BLaER1 (cell line): ENCODE data around the gene TCP11.

Source experiments
- H3K27ac ChIP-seq: shearing (Covaris generic); formaldehyde crosslinking; 2 replicates; pipeline ENCODE4 v1.8.1; 2022
- H3K27me3 ChIP-seq: shearing (Covaris generic); formaldehyde crosslinking; 2 replicates; pipeline ENCODE4 v1.8.1; 2022
- H3K36me3 ChIP-seq: shearing (Covaris generic); formaldehyde crosslinking; 2 replicates; pipeline ENCODE4 v1.8.1; 2022
- H3K4me1 ChIP-seq: shearing (Covaris generic); formaldehyde crosslinking; 2 replicates; pipeline ENCODE4 v1.8.1; 2022
- H3K4me2 ChIP-seq: shearing (Covaris generic); formaldehyde crosslinking; 2 replicates; pipeline ENCODE4 v1.8.1; 2022
- H3K4me3 ChIP-seq: shearing (Covaris generic); formaldehyde crosslinking; 2 replicates; pipeline ENCODE4 v1.8.1; 2022
- H3K9ac ChIP-seq: shearing (Covaris generic); formaldehyde crosslinking; 2 replicates; pipeline ENCODE4 v1.8.1; 2022
- H3K9me3 ChIP-seq: shearing (Covaris generic); formaldehyde crosslinking; 2 replicates; pipeline ENCODE4 v1.8.1; 2022
- H4K20me1 ChIP-seq: shearing (Covaris generic); formaldehyde crosslinking; 2 replicates; pipeline ENCODE4 v1.8.1; 2022
- Cebpa-rat ChIP-seq: shearing (Covaris generic); IDR thresholded peaks from 2 replicates; pipeline ENCODE4 v1.8.1; 2022

TCP11 gene

GRCh38 chr6:35164277-35164676 is 23.1 kb upstream of the TCP11 start:
- no peak for TF ChIP-seq Cebpa-rat
- H3K27ac ChIP-seq = no peak overlapping the region

DNA sequence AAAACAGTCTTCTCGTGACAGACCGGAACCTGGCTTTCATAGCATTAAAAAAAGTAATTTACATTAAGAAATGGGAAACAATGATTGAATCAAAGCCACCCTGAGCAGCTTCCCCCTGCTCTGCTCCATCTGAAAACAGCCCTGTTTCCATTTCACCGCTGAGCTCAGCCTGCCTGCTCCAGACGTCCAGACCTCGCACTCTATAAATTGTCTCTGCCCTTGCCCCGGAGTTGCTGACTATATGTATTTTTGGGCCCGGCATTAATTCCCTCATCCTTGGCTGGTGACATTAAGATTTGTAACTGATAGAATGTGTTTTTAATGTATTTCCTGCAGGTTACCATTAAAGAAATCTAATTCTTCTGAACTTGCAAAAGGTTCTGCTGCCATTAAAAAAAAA is 22.7 kb upstream of the TCP11 start:
- no peaks in the 10 kb centered on the region for H4K20me1 ChIP-seq

More at GRCh38 chr6:35164277-35164676, 23.1 kb upstream of the TCP11 start:
- Histone ChIP-seq H3K9ac (no peak overlapping the region), H3K27me3 (no peaks in the 10 kb centered on the region), H3K4me1 (peaks cover 8% of the 10 kb centered on the region), H3K4me3 (no peak overlapping the region), H4K20me1 (no peaks in the 10 kb centered on the region), H3K4me2 (no peak overlapping the region), H3K9me3 (no peaks in the 10 kb centered on the region), H3K36me3 (no peaks in the 10 kb centered on the region)

GRCh38 chr6:35161776-35162607 is 20.9 kb upstream of the TCP11 start:
- Histone ChIP-seq H3K4me2 (no peak overlapping the region; the same call in 1 of the 2 replicates), H3K9ac (no peak overlapping the region), H3K36me3 (no peaks in the 10 kb centered on the region)

More for the DNA sequence above, 22.7 kb upstream of the TCP11 start:
- H3K4me2 ChIP-seq = no peak overlapping the region
- H3K4me1 ChIP-seq = peaks cover 8% of the 10 kb centered on the region
- no peak overlapping the region for H3K4me3 ChIP-seq
- TF ChIP-seq Cebpa-rat = no peak
- no peaks in the 10 kb centered on the region for H3K9me3 ChIP-seq
- no peaks in the 10 kb centered on the region for H3K27me3 ChIP-seq
- H3K36me3 ChIP-seq = no peaks in the 10 kb centered on the region
- no peak overlapping the region for H3K27ac ChIP-seq
- H3K9ac ChIP-seq = no peak overlapping the region

GRCh38 chr6:35161266-35161665 is 20.1 kb upstream of the TCP11 start:
- no peak overlapping the region for H3K4me3 ChIP-seq
- no peak overlapping the region; the same call in 1 of the 2 replicates for H3K4me2 ChIP-seq
- H3K27ac ChIP-seq = no peak overlapping the region
- no peaks in the 10 kb centered on the region for H4K20me1 ChIP-seq
- H3K9me3 ChIP-seq = no peaks in the 10 kb centered on the region
- TF ChIP-seq Cebpa-rat = no peak
- no peaks in the 10 kb centered on the region for H3K36me3 ChIP-seq
- H3K27me3 ChIP-seq = no peaks in the 10 kb centered on the region
- no peak overlapping the region for H3K9ac ChIP-seq
- peaks cover 8% of the 10 kb centered on the region for H3K4me1 ChIP-seq

More at GRCh38 chr6:35161776-35162607, 20.9 kb upstream of the TCP11 start:
- Histone ChIP-seq H3K4me3 (no peak overlapping the region), H3K4me1 (peaks cover 8% of the 10 kb centered on the region), H3K9me3 (no peaks in the 10 kb centered on the region), H3K27me3 (no peaks in the 10 kb centered on the region), H3K27ac (no peak overlapping the region), H4K20me1 (no peaks in the 10 kb centered on the region)
- TF ChIP-seq Cebpa-rat = no peak

GRCh38 chr6:35160642-35161041 is 19.5 kb upstream of the TCP11 start:
- H3K4me2 ChIP-seq = no peak overlapping the region
- H3K4me3 ChIP-seq = no peak overlapping the region
- H3K27ac ChIP-seq = no peak overlapping the region
- peaks cover 8% of the 10 kb centered on the region for H3K4me1 ChIP-seq
- TF ChIP-seq Cebpa-rat = no peak
- no peaks in the 10 kb centered on the region for H3K36me3 ChIP-seq
- no peaks in the 10 kb centered on the region for H4K20me1 ChIP-seq
- H3K9me3 ChIP-seq = no peaks in the 10 kb centered on the region
- no peak overlapping the region for H3K9ac ChIP-seq
- no peaks in the 10 kb centered on the region for H3K27me3 ChIP-seq

DNA sequence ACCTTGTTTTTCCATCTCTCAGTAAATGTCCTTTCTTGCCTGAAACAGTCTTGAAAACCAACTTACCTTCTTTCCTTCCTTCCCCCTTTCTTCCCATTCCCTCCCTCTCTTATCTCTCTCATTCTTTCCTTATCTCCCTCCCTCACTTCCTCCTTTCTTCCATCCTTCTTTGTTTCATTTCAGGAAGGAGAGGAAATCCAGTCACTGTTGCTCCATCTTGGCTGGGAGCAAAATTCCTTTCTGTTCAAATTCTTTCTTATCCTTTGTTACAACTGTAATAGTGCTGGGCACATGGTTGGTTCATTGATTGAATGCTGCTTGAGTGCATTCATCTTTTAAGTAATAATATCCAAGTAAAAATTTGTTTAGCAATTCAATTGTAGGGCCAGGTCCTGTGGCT is 17.4 kb upstream of the TCP11 start:
- no peak overlapping the region for H3K9ac ChIP-seq
- no peaks in the 10 kb centered on the region for H3K9me3 ChIP-seq
- no peak overlapping the region for H3K27ac ChIP-seq
- no peak for TF ChIP-seq Cebpa-rat
- H3K4me2 ChIP-seq = no peak overlapping the region
- H3K36me3 ChIP-seq = no peaks in the 10 kb centered on the region
- no peaks in the 10 kb centered on the region for H4K20me1 ChIP-seq
- H3K27me3 ChIP-seq = no peaks in the 10 kb centered on the region
- H3K4me1 ChIP-seq = peaks cover 8% of the 10 kb centered on the region
- no peak overlapping the region for H3K4me3 ChIP-seq

- Histone ChIP-seq H3K27ac (no peak overlapping the region), H3K27me3 (no peaks in the 10 kb centered on the region), H3K9ac (no peak overlapping the region), H3K9me3 (no peaks in the 10 kb centered on the region), H4K20me1 (no peaks in the 10 kb centered on the region), H3K4me2 (no peak overlapping the region), H3K4me3 (no peak overlapping the region), H3K4me1 (no peaks in the 10 kb centered on the region), H3K36me3 (no peaks in the 10 kb centered on the region)
- no peak for TF ChIP-seq Cebpa-rat
Measured at GRCh38 chr6:35154947-35155346, 13.8 kb upstream of the TCP11 start.

- H3K27ac ChIP-seq = no peak overlapping the region
- H3K9me3 ChIP-seq = no peaks in the 10 kb centered on the region
- H4K20me1 ChIP-seq = no peaks in the 10 kb centered on the region
- no peaks in the 10 kb centered on the region for H3K4me1 ChIP-seq
- no peak overlapping the region for H3K4me3 ChIP-seq
- TF ChIP-seq Cebpa-rat = no peak
- H3K36me3 ChIP-seq = no peaks in the 10 kb centered on the region
- no peak overlapping the region for H3K4me2 ChIP-seq
- H3K27me3 ChIP-seq = no peaks in the 10 kb centered on the region
- H3K9ac ChIP-seq = no peak overlapping the region
Measured at GRCh38 chr6:35154262-35154661, 13.1 kb upstream of the TCP11 start.

GRCh38 chr6:35152067-35152707 is 11.0 kb upstream of the TCP11 start:
- TF ChIP-seq Cebpa-rat = no peak
- H3K4me3 ChIP-seq = no peak overlapping the region
- H3K9ac ChIP-seq = no peak overlapping the region
- no peak overlapping the region for H3K27ac ChIP-seq
- H4K20me1 ChIP-seq = no peaks in the 10 kb centered on the region
- no peaks in the 10 kb centered on the region for H3K9me3 ChIP-seq
- no peaks in the 10 kb centered on the region for H3K4me1 ChIP-seq
- H3K27me3 ChIP-seq = no peaks in the 10 kb centered on the region
- H3K4me2 ChIP-seq = no peak overlapping the region
- no peaks in the 10 kb centered on the region for H3K36me3 ChIP-seq

GRCh38 chr6:35151466-35151865 is 10.3 kb upstream of the TCP11 start:
- H4K20me1 ChIP-seq = no peaks in the 10 kb centered on the region
- H3K4me2 ChIP-seq = no peak overlapping the region
- H3K36me3 ChIP-seq = no peaks in the 10 kb centered on the region
- no peaks in the 10 kb centered on the region for H3K27me3 ChIP-seq
- TF ChIP-seq Cebpa-rat = no peak
- H3K27ac ChIP-seq = no peak overlapping the region
- no peaks in the 10 kb centered on the region; the same call in 1 of the 2 replicates for H3K4me1 ChIP-seq
- H3K9me3 ChIP-seq = no peaks in the 10 kb centered on the region
- no peak overlapping the region for H3K9ac ChIP-seq
- no peak overlapping the region for H3K4me3 ChIP-seq
